GM12878 (cell line): ENCODE measurements around the gene ATP5F1D. TPM values are rescaled to one million over a fixed set of nuclear protein-coding genes. Genes with fewer than 3 reads are reported as not detected.

ENCODE experiments used
- CEBPB ChIP-seq, 2 experiments: fragments of 150-350 bp in 1 of 2; IDR thresholded peaks; 2 replicates each; pipeline ENCODE4 v1.6.1; 2012 to 2014; ENCODE audit warnings: low read depth in 2 of 2, low read length in 2 of 2, borderline replicate concordance in 1 of 2, inconsistent platforms in 1 of 2
- CREB1 ChIP-seq: IDR thresholded peaks from 2 replicates; pipeline ENCODE4 v1.6.1; 2012; ENCODE audit warnings: low read depth, mild to moderate bottlenecking, inconsistent platforms
- ESRRA ChIP-seq: IDR thresholded peaks from 2 replicates; pipeline ENCODE4 v1.6.1; 2012; ENCODE audit warnings: mild to moderate bottlenecking, low read length, improper control_type of control experiment
- GATAD2B ChIP-seq: fragments of 450-650 bp; conservative IDR thresholded peaks from 2 replicates; pipeline ENCODE4 v1.6.1; 2017; ENCODE audit warnings: low read depth, mild to moderate bottlenecking, moderate library complexity
- LARP7 ChIP-seq: fragments of 450-650 bp; IDR thresholded peaks from 2 replicates; pipeline ENCODE4 v1.6.1; 2017; ENCODE audit warnings: mild to moderate bottlenecking
- NBN ChIP-seq: fragments of 450-650 bp; IDR thresholded peaks from 2 replicates; pipeline ENCODE4 v1.6.1; 2016
- NFXL1 ChIP-seq: fragments of 450-650 bp; IDR thresholded peaks from 2 replicates; pipeline ENCODE4 v1.6.1; 2017; ENCODE audit warnings: antibody characterized with exemption, mild to moderate bottlenecking, borderline replicate concordance
- PKNOX1 ChIP-seq: fragments of 450-650 bp; IDR thresholded peaks from 2 replicates; pipeline ENCODE4 v1.6.1; 2016; ENCODE audit warnings: mild to moderate bottlenecking
- SMAD1 ChIP-seq: fragments of 450-650 bp; IDR thresholded peaks from 2 replicates; pipeline ENCODE4 v1.6.1; 2018; ENCODE audit warnings: mild to moderate bottlenecking, low read depth; ENCODE audit not compliant: partially characterized antibody
- SMC3 ChIP-seq: IDR thresholded peaks from 2 replicates; pipeline ENCODE4 v1.6.1; 2011; ENCODE audit warnings: low read length, improper control_type of control experiment, borderline replicate concordance
- SREBF1 ChIP-seq: IDR thresholded peaks from 2 replicates; pipeline ENCODE4 v1.6.1; 2012; ENCODE audit warnings: mild to moderate bottlenecking, low read length
- SRF ChIP-seq, 2 experiments: IDR thresholded peaks; 2 replicates each; pipeline ENCODE4 v1.6.1; 2011; ENCODE audit warnings: low read depth in 2 of 2, low read length in 2 of 2, mild to moderate bottlenecking in 1 of 2, moderate library complexity in 1 of 2
- YBX1 ChIP-seq: fragments of 450-650 bp; IDR thresholded peaks from 2 replicates; pipeline ENCODE4 v1.6.1; 2016; ENCODE audit warnings: antibody characterized with exemption
- ZBTB11 ChIP-seq: fragments of 450-650 bp; formaldehyde crosslinking; IDR thresholded peaks from 2 replicates; pipeline ENCODE4 v1.5.0; 2022; ENCODE audit warnings: mild to moderate bottlenecking, missing genetic modification characterization
- ZBTB40 ChIP-seq: fragments of 450-650 bp; IDR thresholded peaks from 2 replicates; pipeline ENCODE4 v1.6.1; 2016; ENCODE audit warnings: mild to moderate bottlenecking, moderate library complexity, borderline replicate concordance
- ZNF24 ChIP-seq: fragments of 450-650 bp; IDR thresholded peaks from 2 replicates; pipeline ENCODE4 v1.6.1; 2017; ENCODE audit warnings: antibody characterized with exemption, mild to moderate bottlenecking
- ZNF384 ChIP-seq: IDR thresholded peaks from 2 replicates; pipeline ENCODE4 v1.6.1; 2012; ENCODE audit warnings: low read depth, mild to moderate bottlenecking, low read length, improper control_type of control experiment, borderline replicate concordance
- ZNF622 ChIP-seq: fragments of 450-650 bp; IDR thresholded peaks from 2 replicates; pipeline ENCODE4 v1.6.1; 2017; ENCODE audit warnings: mild to moderate bottlenecking, inconsistent platforms
- ZNF687 ChIP-seq: fragments of 450-650 bp; IDR thresholded peaks from 2 replicates; pipeline ENCODE4 v1.6.1; 2017; ENCODE audit warnings: mild to moderate bottlenecking, moderate library complexity
- polyA plus RNA-seq, 11 experiments: library from polyadenylated mRNA; depleted of rRNA in 4 of 11; unstranded in 6 of 11; stranded (reverse) in 5 of 11; fragments of >200 nt; fragmentation: Nextera tagmentation in 4 of 11; fragmentation: Illumina TruSeq in 1 of 11; extraction: Ambion mirVana in 4 of 11; extraction: Trizol in 1 of 11; gene quantifications; 1 replicate in 1 of 11; 2 replicates in 10 of 11; pipeline versions ENCODE4 v1.2.1 to v1.2.3, GENCODE V29; 2011 to 2016; ENCODE audit warnings: inconsistent platforms in 2 of 11, missing spikeins in 2 of 11, low read depth in 1 of 11
- total RNA-seq, 4 experiments: library from RNA; depleted of rRNA in 3 of 4; stranded (reverse); fragments of >200 nt in 3 of 4; fragmentation: Illumina TruSeq in 1 of 4; extraction: Trizol in 1 of 4; gene quantifications; 2 replicates each; pipeline versions ENCODE4 v1.2.1 to v1.2.3, GENCODE V29; 2013 to 2021

Gene ATP5F1D
- total and polyA plus RNA-seq, 10 of the 15 experiments (the other 5 are each of a cell fraction or from before 2014, with no cell fraction given), result 7.2 to 357 (median 49.5) TPM

- TF ChIP-seq ZBTB40 (no peak), GATAD2B (peak; percentile 97), YBX1 (no peak), SMC3 (peak; percentile 47; the same call in 1 of the 2 replicates), ZNF622 (no peak), CREB1 (no peak; the same call in 1 of the 2 replicates), NBN (peak; percentile 6; the same call in 1 of the 2 replicates), SMAD1 (no peak), SREBF1 (no peak), ZBTB11 (CRISPR knock-in tag) (no peak), LARP7 (peak; percentile 84; the same call in 1 of the 2 replicates), CEBPB (IDR thresholded peaks at IDR 0.05; ENCODE audit: borderline replicate concordance in 1 of 2, low read depth in 2 of 2, low read length in 2 of 2) (no peak), SRF (IDR thresholded peaks at IDR 0.05; ENCODE audit: low read depth in 2 of 2, low read length in 2 of 2) (no peak), ESRRA (peak; percentile 92; the same call in 1 of the 2 replicates), ZNF24 (no peak), ZNF687 (no peak), PKNOX1 (no peak), ZNF384 (no peak), NFXL1 (no peak)
Measured at GRCh38 chr19:1248786-1249297, 7.3 kb downstream of the ATP5F1D start (continued).
